Thymus (tissue), 11 donors: ENCODE data around the gene TIMP4. TPM values are rescaled to one million over a fixed set of nuclear protein-coding genes. Genes with fewer than 3 reads are reported as not detected.

Experiments
- DNase-seq, 9 donors: peaks; one replicate each; pipeline ENCODE4 v3.0.0-alpha.2; 2013; ENCODE audit warnings: low spot score in 9 of 9, low read depth in 6 of 9, missing footprints in 1 of 9
- H3K27ac ChIP-seq, 2 donors: one replicate each; pipeline ENCODE4 v1.5.1; 2013; ENCODE audit warnings: control low read depth in 1 of 2, low read depth in 1 of 2, low read length in 1 of 2, mild to moderate bottlenecking in 1 of 2, moderate library complexity in 1 of 2
- H3K27me3 ChIP-seq, 2 donors: one replicate each; pipeline ENCODE4 v1.5.1; 2013; ENCODE audit warnings: low read length in 1 of 2; ENCODE audit not compliant: control insufficient read depth in 2 of 2, insufficient read depth in 1 of 2
- H3K36me3 ChIP-seq, 2 donors: one replicate each; pipeline ENCODE4 v1.5.1; 2013; ENCODE audit warnings: low read length in 1 of 2, mild to moderate bottlenecking in 1 of 2, moderate library complexity in 1 of 2; ENCODE audit not compliant: control insufficient read depth in 2 of 2, insufficient read depth in 2 of 2
- H3K4me1 ChIP-seq, 2 donors: one replicate each; pipeline ENCODE4 v1.5.1; 2013; ENCODE audit warnings: low read length in 2 of 2; ENCODE audit not compliant: control insufficient read depth in 2 of 2, insufficient read depth in 2 of 2
- H3K4me3 ChIP-seq, 2 donors: one replicate each; pipeline ENCODE4 v1.5.1; 2013; ENCODE audit warnings: low read length in 2 of 2, control low read depth in 1 of 2, mild to moderate bottlenecking in 1 of 2
- H3K9me3 ChIP-seq, 2 donors: one replicate each; pipeline ENCODE4 v1.5.1; 2013; ENCODE audit warnings: low read length in 1 of 2, mild to moderate bottlenecking in 1 of 2; ENCODE audit not compliant: control insufficient read depth in 2 of 2, insufficient read depth in 1 of 2
- WGBS: extraction: QIAGEN DNeasy Blood & Tissue Kit; methylation state at CpG from one replicate; pipeline ENCODE4 v1.1.7; 2013; 5-methylcytosine and 5-hydroxymethylcytosine counted together
- polyA plus RNA-seq: library from polyadenylated mRNA; stranded (reverse); fragments of 200-250 nt; gene quantifications from one replicate; pipeline ENCODE4 v1.2.3, GENCODE V29; 2013
- total RNA-seq: library from RNA; stranded (reverse); fragments of 120-200 nt; gene quantifications from one replicate; pipeline ENCODE4 v1.2.4, GENCODE V29; 2013
- donor health status: healthy.

Gene TIMP4
- total and polyA plus RNA-seq, 2 donors, result 0.66 to 4.2 TPM

GRCh38 chr3:12127391-12127790 lies 31.3 kb downstream of the TIMP4 start:
- Histone ChIP-seq H3K27ac (no peak overlapping the region), H3K9me3 (no peaks in the 10 kb centered on the region), H3K36me3 (no peaks in the 10 kb centered on the region), H3K27me3 (no peaks in the 10 kb centered on the region), H3K4me3 (no peak overlapping the region), H3K4me1 (no peaks in the 10 kb centered on the region)
- WGBS, result 100% methylated on average over 1 of the region's 1 CpG
- DNase-seq, result no peak

- Histone ChIP-seq H3K4me1 (no peaks in the 10 kb centered on the region), H3K36me3 (no peaks in the 10 kb centered on the region), H3K9me3 (no peaks in the 10 kb centered on the region), H3K27ac (no peak overlapping the region), H3K4me3 (no peak overlapping the region), H3K27me3 (no peaks in the 10 kb centered on the region)
- 91% methylated on average over 1 of the region's 1 CpG for WGBS
- DNase-seq, result no peak
Measured at GRCh38 chr3:12125772-12126171, 32.9 kb downstream of the TIMP4 start.

DNA sequence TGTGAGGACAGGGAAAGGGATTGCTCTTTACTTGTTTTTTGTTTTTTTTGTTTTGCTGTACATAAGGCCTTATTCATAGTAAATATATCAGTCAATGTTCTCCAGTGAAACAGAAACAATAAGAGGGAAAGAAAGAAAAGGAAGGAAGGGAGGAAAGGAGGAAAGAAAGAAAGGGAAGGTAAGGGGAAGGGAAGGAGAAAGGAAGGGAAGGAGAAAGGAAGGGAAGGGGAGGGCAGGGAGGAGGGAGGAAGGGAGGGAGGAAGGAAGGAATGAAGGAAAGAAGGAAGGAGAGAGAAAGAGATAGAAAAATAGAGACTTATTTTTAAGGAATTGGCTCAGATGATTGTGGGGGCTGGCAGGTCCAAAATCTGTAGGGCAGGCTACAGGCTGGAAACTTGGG lies 37.2 kb downstream of the TIMP4 start:
- Histone ChIP-seq H3K36me3 (no peaks in the 10 kb centered on the region), H3K4me1 (peaks cover 0 to 8% of the 10 kb centered on the region in 2 donors), H3K27me3 (no peaks in the 10 kb centered on the region), H3K4me3 (no peak overlapping the region), H3K9me3 (no peaks in the 10 kb centered on the region), H3K27ac (no peak overlapping the region)
- DNase-seq, result no peak

DNA sequence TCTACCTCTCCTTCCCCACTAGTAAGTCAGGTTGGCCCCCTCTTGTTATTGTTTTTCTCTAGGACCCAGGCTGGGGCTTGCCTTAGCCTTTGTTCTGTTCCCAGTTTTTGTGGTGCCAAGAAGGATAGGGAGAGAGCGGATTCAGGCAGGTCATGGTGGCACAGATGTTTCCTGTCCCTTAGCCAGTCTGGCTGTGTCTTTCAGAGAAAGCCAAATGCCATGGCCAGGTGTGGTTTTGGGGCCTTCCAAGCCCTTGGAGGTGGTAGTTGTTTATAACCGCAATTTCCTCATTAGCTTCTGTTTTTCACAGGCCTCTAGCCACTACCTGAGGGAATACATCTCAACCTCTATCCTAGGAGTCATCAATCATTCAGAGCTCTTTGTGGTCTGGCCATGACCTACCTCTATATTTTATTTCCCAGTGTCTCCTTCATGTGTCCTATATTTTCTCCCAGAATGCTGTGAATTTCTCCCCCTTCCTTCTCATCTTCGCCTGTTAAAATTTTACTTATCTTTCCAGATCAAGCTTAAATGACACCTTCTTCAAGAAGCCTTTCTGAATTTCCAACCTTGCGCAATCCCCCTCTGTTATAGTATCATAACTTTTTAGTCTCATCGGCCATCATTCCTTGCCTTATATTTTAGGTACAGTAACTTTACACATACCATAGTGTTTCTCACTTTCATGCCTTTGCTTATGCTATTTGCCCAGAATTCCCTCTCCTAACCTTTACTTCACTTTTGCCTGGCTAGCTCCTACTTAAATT lies 38.2 kb downstream of the TIMP4 start:
- DNase-seq, result peak in 2 of 9 donors; percentile 5 to 37
- H3K27me3 ChIP-seq, result no peaks in the 10 kb centered on the region
- H3K36me3 ChIP-seq, result no peaks in the 10 kb centered on the region
- peaks cover 0 to 8% of the 10 kb centered on the region in 2 donors for H3K4me1 ChIP-seq
- WGBS, result 28% methylated on average over 5 of the region's 5 CpGs
- no peak overlapping the region for H3K27ac ChIP-seq
- H3K4me3 ChIP-seq, result no peak overlapping the region
- H3K9me3 ChIP-seq, result no peaks in the 10 kb centered on the region

- no peak overlapping the region for H3K4me3 ChIP-seq
- H3K27ac ChIP-seq, result no peak overlapping the region
- DNase-seq, result no peak
- H3K4me1 ChIP-seq, result peaks cover 0 to 8% of the 10 kb centered on the region in 2 donors
- H3K9me3 ChIP-seq, result no peaks in the 10 kb centered on the region
- no peaks in the 10 kb centered on the region for H3K36me3 ChIP-seq
- H3K27me3 ChIP-seq, result no peaks in the 10 kb centered on the region
Measured at GRCh38 chr3:12117473-12117872, 41.2 kb downstream of the TIMP4 start.

DNA sequence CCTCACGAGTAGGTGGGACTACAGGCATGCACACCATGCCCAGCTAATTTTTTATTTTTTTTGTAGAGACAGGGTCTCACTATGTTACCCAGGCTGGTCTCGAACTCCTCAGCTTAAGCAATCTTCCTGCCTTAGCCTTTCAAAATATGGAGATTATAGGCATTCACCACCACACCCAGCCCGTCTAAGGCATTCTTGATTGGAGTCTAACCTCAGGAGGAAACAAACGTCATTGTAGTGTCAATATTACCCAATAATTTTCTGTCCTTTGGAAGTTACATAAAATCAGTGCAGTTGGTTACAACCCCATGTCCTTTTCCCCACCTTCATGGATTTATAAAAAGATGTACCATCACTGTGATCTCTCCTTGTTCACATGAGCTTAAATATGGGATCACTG lies 41.8 kb downstream of the TIMP4 start:
- no peaks in the 10 kb centered on the region for H3K36me3 ChIP-seq
- no peak for DNase-seq
- H3K27ac ChIP-seq, result no peak overlapping the region
- H3K27me3 ChIP-seq, result no peaks in the 10 kb centered on the region
- WGBS, result 93% methylated on average over 4 of the region's 4 CpGs
- H3K4me1 ChIP-seq, result peaks cover 0 to 8% of the 10 kb centered on the region in 2 donors
- H3K9me3 ChIP-seq, result no peaks in the 10 kb centered on the region
- H3K4me3 ChIP-seq, result no peak overlapping the region

DNA sequence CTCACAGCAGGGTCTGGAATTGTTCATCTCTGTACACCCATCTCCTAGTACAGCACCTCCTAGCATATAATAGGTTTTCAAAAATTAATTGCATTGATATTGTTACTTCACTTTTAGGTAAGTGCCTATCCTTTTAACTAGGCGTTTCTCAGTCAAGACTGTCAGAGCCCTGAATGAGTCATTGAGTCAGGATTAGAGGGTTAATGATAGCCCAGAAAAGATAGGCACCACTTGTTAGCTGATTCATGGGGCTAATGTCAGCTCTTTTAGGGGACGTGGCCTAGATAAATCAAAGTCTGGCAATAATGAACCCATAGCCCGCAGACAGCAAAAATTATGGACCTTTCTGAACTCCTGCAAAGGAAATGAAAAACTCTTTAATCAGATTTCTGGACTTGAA lies 42.9 kb downstream of the TIMP4 start:
- H3K4me1 ChIP-seq, result peaks cover 0 to 8% of the 10 kb centered on the region in 2 donors
- no peaks in the 10 kb centered on the region for H3K9me3 ChIP-seq
- no peaks in the 10 kb centered on the region for H3K36me3 ChIP-seq
- 94% methylated on average over 3 of the region's 3 CpGs for WGBS
- no peak overlapping the region for H3K27ac ChIP-seq
- no peaks in the 10 kb centered on the region for H3K27me3 ChIP-seq
- no peak for DNase-seq
- no peak overlapping the region for H3K4me3 ChIP-seq

- H3K9me3 ChIP-seq, result peaks cover 0 to 1% of the 10 kb centered on the region in 2 donors
- H3K4me3 ChIP-seq, result no peak overlapping the region
- H3K27me3 ChIP-seq, result no peaks in the 10 kb centered on the region
- 91% methylated on average over 3 of the region's 3 CpGs for WGBS
- DNase-seq, result no peak
- peaks cover 0 to 1% of the 10 kb centered on the region in 2 donors for H3K4me1 ChIP-seq
- H3K27ac ChIP-seq, result no peak overlapping the region
- H3K36me3 ChIP-seq, result no peaks in the 10 kb centered on the region
Measured at GRCh38 chr3:12115104-12115503, 43.6 kb downstream of the TIMP4 start.

DNA sequence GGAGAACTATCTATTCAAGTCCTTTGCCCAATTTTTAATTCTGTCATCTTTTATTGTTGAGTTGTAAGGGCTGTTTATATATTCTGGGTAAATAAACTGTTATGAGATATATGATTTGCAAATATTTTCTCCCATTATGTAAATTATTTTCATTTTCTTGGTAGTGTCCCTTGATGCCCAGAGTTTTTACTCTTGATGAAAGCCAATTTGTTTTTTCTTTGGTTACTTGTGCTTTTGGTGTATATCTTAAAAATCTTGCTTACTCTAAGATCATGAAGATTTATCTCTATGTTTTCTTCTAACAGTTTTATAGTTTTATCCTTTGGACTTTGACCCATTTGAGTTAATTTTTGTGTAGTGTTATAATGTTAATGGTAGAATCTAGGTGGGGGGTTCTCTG lies 44.5 kb downstream of the TIMP4 start:
- H3K4me1 ChIP-seq, result no peaks in the 10 kb centered on the region
- H3K27ac ChIP-seq, result no peak overlapping the region
- H3K9me3 ChIP-seq, result peaks cover 0 to 2% of the 10 kb centered on the region in 2 donors
- H3K36me3 ChIP-seq, result no peaks in the 10 kb centered on the region
- no peaks in the 10 kb centered on the region for H3K27me3 ChIP-seq
- no peak for DNase-seq
- H3K4me3 ChIP-seq, result no peak overlapping the region
